ENCODE measurements around the gene SMIM10L2A. TPM values are rescaled to one million over a fixed set of nuclear protein-coding genes. Genes with fewer than 3 reads are reported as not detected.

The SMIM10L2A gene
- total RNA-seq, 1 donor from 2014 or later = 1.5 TPM

DNA sequence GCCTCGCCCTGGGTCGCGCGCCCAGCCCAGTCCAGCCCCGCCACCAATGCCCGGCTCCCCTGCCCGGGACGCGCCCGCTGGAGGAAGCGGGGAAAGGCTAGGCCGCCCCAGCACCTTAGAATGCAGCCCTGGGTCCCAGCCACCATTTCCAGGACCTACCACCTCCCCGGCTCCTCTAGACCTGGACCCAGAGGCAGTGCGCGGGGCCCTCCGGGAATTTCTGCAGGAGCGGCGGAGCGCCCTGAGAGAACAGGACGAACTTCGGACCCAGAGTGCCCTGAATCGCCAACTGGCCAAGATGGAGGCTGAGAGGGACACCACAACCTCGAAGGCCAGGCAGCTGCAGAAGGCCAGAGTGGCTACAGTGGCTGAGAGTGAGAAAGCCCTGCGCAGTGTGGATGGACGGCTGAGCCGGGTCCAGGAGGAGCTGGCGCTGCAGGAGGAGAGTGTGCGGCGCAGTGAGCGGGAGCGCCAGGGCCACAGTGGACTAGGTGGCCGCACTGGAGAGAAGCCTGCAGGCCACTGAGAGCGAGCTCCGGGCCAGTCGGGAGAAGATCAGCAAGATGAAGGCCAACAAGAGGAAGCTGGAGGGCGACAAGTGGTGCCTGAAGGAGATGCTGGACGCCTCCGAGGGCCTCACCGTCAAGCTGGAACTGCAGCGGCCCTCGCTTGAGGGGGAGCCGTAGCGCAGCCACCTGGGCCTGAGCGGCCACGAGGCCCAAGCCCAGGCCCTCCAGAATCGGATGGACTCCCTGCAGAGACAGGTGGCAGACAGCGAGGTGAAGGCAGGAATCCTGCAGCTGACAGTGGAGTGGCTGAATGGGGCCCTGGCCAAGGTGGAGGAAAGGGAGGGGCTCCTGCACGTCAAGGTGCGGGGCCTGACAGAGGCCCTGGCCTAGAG is 15.5 kb downstream of the SMIM10L2A start:
- H3K4me1 ChIP-seq = no peaks in the 10 kb centered on the region
- no peak for TF ChIP-seq POLR2A (IDR thresholded peaks at IDR 0.05)
- TF ChIP-seq POLR2AphosphoS5 (IDR thresholded peaks at IDR 0.05; ENCODE audit: insufficient read depth in 1 of 2, low read depth in 1 of 2) = no peak
- TF ChIP-seq, protein P1, sequence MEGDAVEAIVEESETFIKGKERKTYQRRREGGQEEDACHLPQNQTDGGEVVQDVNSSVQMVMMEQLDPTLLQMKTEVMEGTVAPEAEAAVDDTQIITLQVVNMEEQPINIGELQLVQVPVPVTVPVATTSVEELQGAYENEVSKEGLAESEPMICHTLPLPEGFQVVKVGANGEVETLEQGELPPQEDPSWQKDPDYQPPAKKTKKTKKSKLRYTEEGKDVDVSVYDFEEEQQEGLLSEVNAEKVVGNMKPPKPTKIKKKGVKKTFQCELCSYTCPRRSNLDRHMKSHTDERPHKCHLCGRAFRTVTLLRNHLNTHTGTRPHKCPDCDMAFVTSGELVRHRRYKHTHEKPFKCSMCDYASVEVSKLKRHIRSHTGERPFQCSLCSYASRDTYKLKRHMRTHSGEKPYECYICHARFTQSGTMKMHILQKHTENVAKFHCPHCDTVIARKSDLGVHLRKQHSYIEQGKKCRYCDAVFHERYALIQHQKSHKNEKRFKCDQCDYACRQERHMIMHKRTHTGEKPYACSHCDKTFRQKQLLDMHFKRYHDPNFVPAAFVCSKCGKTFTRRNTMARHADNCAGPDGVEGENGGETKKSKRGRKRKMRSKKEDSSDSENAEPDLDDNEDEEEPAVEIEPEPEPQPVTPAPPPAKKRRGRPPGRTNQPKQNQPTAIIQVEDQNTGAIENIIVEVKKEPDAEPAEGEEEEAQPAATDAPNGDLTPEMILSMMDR (IDR thresholded peaks at IDR 0.05) = no peak
- no peak overlapping the region for H3K4me3 ChIP-seq
- no peaks in the 10 kb centered on the region for H3K9me3 ChIP-seq
- H3K36me3 ChIP-seq = no peaks in the 10 kb centered on the region
- no peak overlapping the region for H3K27ac ChIP-seq
- intact Hi-C loops (cut with DNase I) = no loop called here
- DNase-seq (ENCODE audit: extremely low spot score in 2 of 2) = no peak
- no peaks in the 10 kb centered on the region for H3K27me3 ChIP-seq

DNA sequence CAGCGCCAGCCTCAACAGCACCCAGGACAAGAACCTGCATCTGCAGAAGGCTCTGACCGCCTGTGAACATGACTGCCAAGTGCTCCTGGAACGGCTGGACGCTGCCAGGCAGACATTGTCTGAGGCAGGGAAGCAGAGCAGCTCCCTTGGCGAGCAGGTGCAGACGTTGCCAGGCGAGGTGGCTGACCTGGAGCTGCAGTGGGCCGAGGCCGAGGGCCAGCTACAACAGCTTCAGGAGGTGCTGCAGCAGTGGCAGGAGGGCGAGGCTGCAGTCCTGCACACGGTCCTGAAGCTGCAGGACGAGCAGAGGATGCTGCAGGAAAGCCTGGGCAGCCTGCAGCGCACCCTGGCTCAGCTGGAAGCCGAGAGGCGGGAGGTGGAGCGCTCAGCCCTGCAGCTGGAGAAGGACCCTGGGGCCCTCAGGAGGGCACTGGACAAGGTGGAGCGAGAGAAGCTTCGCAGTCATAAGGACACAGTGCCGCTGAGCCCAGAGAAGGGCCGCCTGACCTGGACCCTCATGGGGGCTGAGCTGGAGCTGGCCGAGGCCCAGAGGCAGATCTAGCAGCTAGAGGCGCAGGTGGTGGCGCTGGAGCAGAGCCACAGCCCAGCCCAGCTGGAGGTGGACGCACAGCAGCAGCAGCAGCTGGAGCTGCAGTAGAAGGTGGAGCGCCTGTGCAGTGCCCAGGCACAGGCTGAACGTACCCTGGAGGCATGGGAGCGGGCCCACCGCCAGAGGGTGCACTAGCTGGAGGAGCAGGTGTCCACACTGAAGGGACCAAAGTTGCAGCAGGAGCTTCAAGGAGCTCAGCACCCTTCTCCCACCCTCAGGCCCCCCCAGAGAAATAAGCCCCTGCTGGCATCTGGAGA is 16.4 kb downstream of the SMIM10L2A start:
- no peaks in the 10 kb centered on the region for H3K4me1 ChIP-seq
- no peak overlapping the region for H3K27ac ChIP-seq
- H3K9me3 ChIP-seq = no peaks in the 10 kb centered on the region
- intact Hi-C loops (cut with DNase I) = no loop called here
- no peaks in the 10 kb centered on the region for H3K36me3 ChIP-seq
- no peaks in the 10 kb centered on the region for H3K27me3 ChIP-seq
- no peak for DNase-seq (ENCODE audit: extremely low spot score in 2 of 2)
- TF ChIP-seq, protein P1 (IDR thresholded peaks at IDR 0.05) = no peak
- TF ChIP-seq POLR2A (IDR thresholded peaks at IDR 0.05) = no peak
- TF ChIP-seq POLR2AphosphoS5 (IDR thresholded peaks at IDR 0.05; ENCODE audit: insufficient read depth in 1 of 2, low read depth in 1 of 2) = no peak
- H3K4me3 ChIP-seq = no peak overlapping the region

DNA sequence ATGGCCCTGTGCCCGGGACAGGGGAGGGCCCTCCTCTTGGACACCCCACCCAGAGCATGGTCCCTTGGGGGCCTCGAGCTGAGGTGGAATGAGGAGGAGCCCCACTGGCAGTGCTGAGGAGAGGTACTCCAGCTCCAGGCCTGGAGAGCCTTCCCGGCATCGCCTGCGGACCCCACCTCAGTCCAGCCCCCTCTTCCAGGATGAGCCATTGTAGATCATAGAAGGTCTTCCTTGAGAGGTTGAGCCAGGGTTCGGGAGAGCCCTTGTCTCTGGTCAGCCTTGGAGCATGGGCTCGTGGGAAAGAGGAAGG is 16.9 kb downstream of the SMIM10L2A start:
- no peak for DNase-seq (ENCODE audit: extremely low spot score in 2 of 2)
- no peaks in the 10 kb centered on the region for H3K9me3 ChIP-seq
- H3K36me3 ChIP-seq = no peaks in the 10 kb centered on the region
- TF ChIP-seq, protein P1 (IDR thresholded peaks at IDR 0.05) = no peak
- TF ChIP-seq POLR2A (IDR thresholded peaks at IDR 0.05) (no peak), POLR2AphosphoS5 (IDR thresholded peaks at IDR 0.05; ENCODE audit: insufficient read depth in 1 of 2, low read depth in 1 of 2) (no peak)
- intact Hi-C loops (cut with DNase I) = no loop called here
- no peaks in the 10 kb centered on the region for H3K4me1 ChIP-seq
- no peak overlapping the region for H3K27ac ChIP-seq
- no peak overlapping the region for H3K4me3 ChIP-seq
- no peaks in the 10 kb centered on the region for H3K27me3 ChIP-seq

DNA sequence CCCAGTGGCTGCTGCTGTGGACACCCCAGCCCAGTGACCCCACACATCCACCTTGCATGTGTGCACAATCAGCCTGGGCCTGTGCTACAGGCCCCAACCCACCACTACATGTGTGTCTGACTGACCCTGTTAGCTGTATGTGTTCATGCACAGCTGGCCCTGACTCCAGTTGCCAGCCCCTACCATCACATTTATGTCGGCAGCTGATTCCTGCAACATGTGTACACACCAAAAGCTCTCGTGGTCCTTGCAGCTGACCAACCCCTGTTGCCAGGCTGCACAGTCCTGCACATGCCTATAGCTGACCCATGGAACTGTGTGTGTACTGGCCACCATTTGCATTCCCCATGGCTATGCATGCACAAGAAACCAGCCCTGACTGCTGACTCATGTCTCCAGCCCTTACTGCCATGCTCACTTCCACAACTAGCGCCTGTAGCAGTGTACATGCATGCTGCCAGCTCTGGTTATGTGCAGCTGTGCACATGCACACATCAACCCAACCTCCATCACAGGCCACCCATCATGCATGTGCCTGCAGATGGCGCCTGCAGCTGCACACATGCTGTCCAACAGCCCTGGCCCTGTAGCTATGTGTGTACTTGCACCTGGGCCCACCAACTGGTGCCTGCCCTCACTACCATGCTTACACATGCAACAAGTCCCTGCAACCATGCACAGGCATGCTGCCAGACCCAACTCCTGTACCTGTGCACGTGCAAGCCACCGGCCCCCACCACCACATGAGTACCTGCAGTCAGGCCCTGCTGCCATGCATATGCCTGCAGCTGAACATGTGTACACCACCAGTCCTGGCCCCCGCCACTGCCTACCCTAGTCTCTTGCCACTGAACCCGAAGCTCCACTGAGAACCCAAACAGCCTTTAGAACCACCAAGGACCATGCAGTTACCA is 28.1 kb downstream of the SMIM10L2A start:
- no peaks in the 10 kb centered on the region for H3K27me3 ChIP-seq
- H3K4me1 ChIP-seq = no peaks in the 10 kb centered on the region
- intact Hi-C loops (cut with DNase I) = no loop called here
- H3K27ac ChIP-seq = no peak overlapping the region
- no peaks in the 10 kb centered on the region for H3K9me3 ChIP-seq
- H3K4me3 ChIP-seq = no peak overlapping the region
- TF ChIP-seq POLR2A (IDR thresholded peaks at IDR 0.05) = no peak
- TF ChIP-seq POLR2AphosphoS5 (IDR thresholded peaks at IDR 0.05; ENCODE audit: insufficient read depth in 1 of 2, low read depth in 1 of 2) = no peak
- TF ChIP-seq, protein P1 (IDR thresholded peaks at IDR 0.05) = no peak
- no peak for DNase-seq (ENCODE audit: extremely low spot score in 2 of 2)
- no peaks in the 10 kb centered on the region for H3K36me3 ChIP-seq
